HG03378 (cell line): ENCODE results near the gene FBXO42.
"Not testable (repeated sequence)": the region's sequence is repeated elsewhere in the genome, so short reads cannot be mapped to it uniquely, and the experiment has no call there.

ENCODE experiments used
- ATAC-seq: cut with Tn5 transposase; IDR thresholded peaks from one replicate; pipeline ENCODE4 v1.9.1; 2021; ENCODE audit warnings: mild to moderate bottlenecking, moderate library complexity; ENCODE audit not compliant: unreplicated experiment

The FBXO42 gene

GRCh38 chr1:16266411-16267118 is 85.7 kb downstream of the FBXO42 start:
- no peak for ATAC-seq

GRCh38 chr1:16262067-16262466 is 90.2 kb downstream of the FBXO42 start:
- no peak for ATAC-seq

GRCh38 chr1:16260814-16261213 is 91.5 kb downstream of the FBXO42 start:
- no peak for ATAC-seq

GRCh38 chr1:16258591-16259135 is 93.6 kb downstream of the FBXO42 start:
- ATAC-seq: no peak

- no peak for ATAC-seq
Observed at GRCh38 chr1:16257968-16258367, 94.3 kb downstream of the FBXO42 start.

GRCh38 chr1:16257556-16257955 is 94.7 kb downstream of the FBXO42 start:
- not testable (repeated sequence) for ATAC-seq

GRCh38 chr1:16256478-16256877 is 95.8 kb downstream of the FBXO42 start:
- no peak for ATAC-seq

GRCh38 chr1:16254263-16254928 is 97.9 kb downstream of the FBXO42 start:
- ATAC-seq: no peak

GRCh38 chr1:16253332-16253922 is 98.9 kb downstream of the FBXO42 start:
- no peak for ATAC-seq

- ATAC-seq: no peak
Observed at GRCh38 chr1:16252912-16253311, 99.4 kb downstream of the FBXO42 start.

GRCh38 chr1:16251381-16251780 is 100.9 kb downstream of the FBXO42 start:
- no peak for ATAC-seq

- ATAC-seq: no peak
Observed at GRCh38 chr1:16250524-16251251, 101.6 kb downstream of the FBXO42 start.

GRCh38 chr1:16249596-16250241 is 102.6 kb downstream of the FBXO42 start:
- ATAC-seq: no peak

GRCh38 chr1:16248603-16249516 is 103.4 kb downstream of the FBXO42 start:
- no peak for ATAC-seq

- ATAC-seq: no peak
Observed at GRCh38 chr1:16248007-16248436, 104.3 kb downstream of the FBXO42 start.

GRCh38 chr1:16247441-16247840 is 104.8 kb downstream of the FBXO42 start:
- ATAC-seq: no peak

GRCh38 chr1:16246961-16247360 is 105.3 kb downstream of the FBXO42 start:
- ATAC-seq: no peak

- not testable (repeated sequence) for ATAC-seq
Observed at GRCh38 chr1:16246239-16246638, 106.0 kb downstream of the FBXO42 start.

- no peak for ATAC-seq
Observed at GRCh38 chr1:16245476-16246196, 106.6 kb downstream of the FBXO42 start.
